ENCODE data around the gene SCUBE1. TPM values are rescaled to one million over a fixed set of nuclear protein-coding genes. Genes with fewer than 3 reads are reported as not detected.

SCUBE1 gene
- total and polyA plus RNA-seq, 7 experiments from 2014 or later = 0.11 to 0.27 (median 0.19) TPM; not detected in 4

DNA sequence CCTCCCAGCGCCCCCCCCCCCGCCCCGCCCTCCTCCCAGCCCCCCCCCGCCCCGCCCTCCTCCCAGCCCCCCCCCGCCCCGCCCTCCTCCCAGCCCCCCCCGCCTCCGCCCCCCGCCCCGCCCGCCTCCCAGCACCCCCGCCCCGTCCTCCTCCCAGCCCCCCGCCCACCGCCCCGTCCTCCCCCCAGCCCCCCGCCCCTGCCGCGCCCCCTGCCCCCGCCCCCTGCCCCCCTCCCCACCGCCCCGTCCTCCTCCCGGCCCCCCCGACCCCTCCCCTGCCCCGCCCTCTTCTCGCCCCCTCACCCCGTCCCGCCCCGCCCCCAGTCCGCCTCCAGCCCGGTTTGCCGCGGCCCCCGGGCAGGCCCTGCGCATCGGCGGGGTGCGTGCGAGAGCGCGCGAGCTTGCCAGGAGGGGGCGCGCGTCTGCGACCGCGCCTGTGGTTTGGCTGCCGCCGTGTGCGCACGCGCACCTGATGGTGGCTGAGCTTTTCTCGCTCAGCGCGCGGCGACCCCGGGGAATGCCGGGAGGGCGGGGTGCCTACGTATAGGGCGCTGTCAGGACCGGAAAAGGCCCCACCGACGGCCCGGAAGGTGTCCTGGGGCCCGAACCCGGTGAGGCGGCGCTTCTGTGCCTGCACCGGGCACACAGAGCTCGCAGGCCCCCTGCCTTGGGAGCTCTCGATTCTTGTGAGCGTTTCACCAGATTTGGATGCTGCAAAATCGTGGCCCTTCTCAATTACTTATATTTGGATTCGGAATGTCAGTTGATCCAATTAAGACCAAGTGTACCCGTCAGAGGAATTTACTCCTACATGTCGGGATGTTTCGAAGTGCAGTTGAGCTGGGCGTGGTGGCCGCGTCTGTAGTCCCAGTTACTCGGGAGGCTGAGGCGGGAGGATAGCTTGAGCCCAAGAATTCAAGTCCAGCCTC lies 155.7 kb downstream of the SCUBE1 start:
- Histone ChIP-seq H3K36me3 (ENCODE audit: control insufficient read depth in 2 of 3, insufficient read depth in 3 of 3, low read length in 3 of 3) (peaks cover 0 to 4% (median 0%) of the 10 kb centered on the region in 3 experiments), H3K9me3 (ENCODE audit: control insufficient read depth in 2 of 3, low read length in 3 of 3) (no peaks in the 10 kb centered on the region), H3K4me1 (ENCODE audit: control insufficient read depth in 2 of 2, insufficient read depth in 2 of 2, low read length in 2 of 2) (peaks cover 18% of the 10 kb centered on the region in 2 donors), H3K27ac (ENCODE audit: low read depth, low read length) (peak overlapping the region; percentile 91), H3K4me3 (ENCODE audit: low read length) (peak overlapping the region; percentile 65), H3K27me3 (ENCODE audit: control insufficient read depth in 2 of 2, insufficient read depth in 2 of 2, low read length in 2 of 2) (no peaks in the 10 kb centered on the region)
- POLR2A ChIA-PET = interaction anchor here (0.8 to 2.2 kb wide), 7 partner anchors 24 to 329 kb away, joined by 3 to 18 read pairs (median 5); partner anchors contain the start of genes MCAT and TSPO
- peak; percentile 93 to 98 (median 97) for DNase-seq
- ATAC-seq = peak; percentile 94
- Mint-ChIP-seq H3K27ac (peak overlapping the region; percentile 94 to 99 (median 98)), H3K4me3 (peak overlapping the region; percentile 75 to 89 (median 86)), H3K4me1 (peaks cover 5 to 36% (median 24%) of the 10 kb centered on the region in 7 donors), H3K36me3 (peaks cover 0 to 12% (median 0%) of the 10 kb centered on the region in 5 donors), H3K9me3 (peaks cover 0 to 10% (median 3%) of the 10 kb centered on the region in 11 donors), H3K27me3 (peaks cover 0 to 15% (median 0%) of the 10 kb centered on the region in 5 donors)
- CTCF ChIA-PET = interaction anchor here (1.0 to 1.7 kb wide), 2 partner anchors 43 to 76 kb away, joined by 4 to 5 read pairs; no protein-coding TSS in a partner anchor
- intact Hi-C loops (cut with micrococcal nuclease) = loop anchor here (1.0 to 10.0 kb wide), 12 partner anchors 35 to 625 kb away; partner anchors contain the start of genes ARFGAP3 (in 2 of the 2), MCAT (in 2 of the 2), EFCAB6 (in 1 of the 2) and PACSIN2 (in 1 of the 2)

- peaks cover 18% of the 10 kb centered on the region in 2 donors for H3K4me1 ChIP-seq (ENCODE audit: control insufficient read depth in 2 of 2, insufficient read depth in 2 of 2, low read length in 2 of 2)
- H3K4me1 Mint-ChIP-seq = peaks cover 5 to 36% (median 24%) of the 10 kb centered on the region in 7 donors
- H3K36me3 ChIP-seq (ENCODE audit: control insufficient read depth in 2 of 3, insufficient read depth in 3 of 3, low read length in 3 of 3) = peaks cover 0 to 6% (median 0%) of the 10 kb centered on the region in 3 experiments
- ChIA-PET POLR2A (interaction anchor here (1.2 to 2.2 kb wide), 4 partner anchors 24 to 328 kb away, joined by 5 to 18 read pairs (median 11); partner anchors contain the start of genes MCAT and TSPO), CTCF (interaction anchor here (1.7 kb wide), 1 partner anchor 43 kb away, joined by 5 read pairs; no protein-coding TSS in a partner anchor)
- intact Hi-C loops (cut with micrococcal nuclease) = loop anchor here (1.0 to 10.0 kb wide), 12 partner anchors 34 to 626 kb away; partner anchors contain the start of genes ARFGAP3 (in 2 of the 2), MCAT (in 2 of the 2), EFCAB6 (in 1 of the 2) and PACSIN2 (in 1 of the 2)
- H3K9me3 ChIP-seq (ENCODE audit: control insufficient read depth in 2 of 3, low read length in 3 of 3) = no peaks in the 10 kb centered on the region
- H3K27ac Mint-ChIP-seq = peak within 1 kb of the TSS; percentile 94 to 99 (median 98)
- H3K27me3 ChIP-seq (ENCODE audit: control insufficient read depth in 2 of 2, insufficient read depth in 2 of 2, low read length in 2 of 2) = no peaks in the 10 kb centered on the region
- H3K27ac ChIP-seq (ENCODE audit: low read depth, low read length) = peak within 1 kb of the TSS; percentile 91
- peak; percentile 53 to 76 (median 62) for DNase-seq
- peaks cover 0 to 7% (median 2%) of the 10 kb centered on the region in 11 donors for H3K9me3 Mint-ChIP-seq
- H3K4me3 ChIP-seq (ENCODE audit: low read length) = peak within 1 kb of the TSS; percentile 65
- peak; percentile 60 for ATAC-seq
- H3K36me3 Mint-ChIP-seq = peaks cover 0 to 12% (median 0%) of the 10 kb centered on the region in 5 donors
- peak within 1 kb of the TSS; percentile 75 to 89 (median 86) for H3K4me3 Mint-ChIP-seq
- peaks cover 0 to 10% (median 0%) of the 10 kb centered on the region in 5 donors for H3K27me3 Mint-ChIP-seq
These were observed 156.7 kb downstream of the SCUBE1 start, which contains the start of gene TTLL12 for GRCh38 chr22:43186272-43187170. TTLL12 (minus strand) TSS chr22:43187134; CDS start chr22:43187069, 65 bp downstream.

- H3K27ac ChIP-seq (ENCODE audit: low read depth, low read length) = peak overlapping the region; percentile 78
- ChIA-PET POLR2A (interaction anchor here (2.2 kb wide), 1 partner anchor 34 kb away, joined by 17 read pairs; the partner anchor contains the start of gene TSPO), CTCF (no interaction called here)
- intact Hi-C loops (cut with micrococcal nuclease) = loop anchor here (2.0 to 10.0 kb wide), 5 partner anchors 33 to 626 kb away; partner anchors contain the start of genes ARFGAP3 (in 1 of the 2) and EFCAB6 (in 1 of the 2)
- peak overlapping the region; percentile 59 to 83 (median 70) for H3K4me3 Mint-ChIP-seq
- H3K4me3 ChIP-seq (ENCODE audit: low read length) = peak overlapping the region; percentile 65
- H3K27me3 ChIP-seq (ENCODE audit: control insufficient read depth in 2 of 2, insufficient read depth in 2 of 2, low read length in 2 of 2) = no peaks in the 10 kb centered on the region
- ATAC-seq (no peak), DNase-seq (no peak)
- H3K4me1 ChIP-seq (ENCODE audit: control insufficient read depth in 2 of 2, insufficient read depth in 2 of 2, low read length in 2 of 2) = peaks cover 18% of the 10 kb centered on the region in 2 donors
- H3K9me3 Mint-ChIP-seq = peaks cover 0 to 4% (median 0%) of the 10 kb centered on the region in 11 donors
- H3K4me1 Mint-ChIP-seq = peaks cover 5 to 36% (median 24%) of the 10 kb centered on the region in 7 donors
- peaks cover 0 to 8% (median 0%) of the 10 kb centered on the region in 5 donors for H3K36me3 Mint-ChIP-seq
- peak overlapping the region in 7 of 9 donors; percentile 10 to 65 (median 33) for H3K27ac Mint-ChIP-seq
- H3K36me3 ChIP-seq (ENCODE audit: control insufficient read depth in 2 of 3, insufficient read depth in 3 of 3, low read length in 3 of 3) = peaks cover 0 to 7% (median 0%) of the 10 kb centered on the region in 3 experiments
- peaks cover 0 to 4% (median 0%) of the 10 kb centered on the region in 5 donors for H3K27me3 Mint-ChIP-seq
- no peaks in the 10 kb centered on the region for H3K9me3 ChIP-seq (ENCODE audit: control insufficient read depth in 2 of 3, low read length in 3 of 3)
These were observed 157.3 kb downstream of the SCUBE1 start for GRCh38 chr22:43185860-43186261.

DNA sequence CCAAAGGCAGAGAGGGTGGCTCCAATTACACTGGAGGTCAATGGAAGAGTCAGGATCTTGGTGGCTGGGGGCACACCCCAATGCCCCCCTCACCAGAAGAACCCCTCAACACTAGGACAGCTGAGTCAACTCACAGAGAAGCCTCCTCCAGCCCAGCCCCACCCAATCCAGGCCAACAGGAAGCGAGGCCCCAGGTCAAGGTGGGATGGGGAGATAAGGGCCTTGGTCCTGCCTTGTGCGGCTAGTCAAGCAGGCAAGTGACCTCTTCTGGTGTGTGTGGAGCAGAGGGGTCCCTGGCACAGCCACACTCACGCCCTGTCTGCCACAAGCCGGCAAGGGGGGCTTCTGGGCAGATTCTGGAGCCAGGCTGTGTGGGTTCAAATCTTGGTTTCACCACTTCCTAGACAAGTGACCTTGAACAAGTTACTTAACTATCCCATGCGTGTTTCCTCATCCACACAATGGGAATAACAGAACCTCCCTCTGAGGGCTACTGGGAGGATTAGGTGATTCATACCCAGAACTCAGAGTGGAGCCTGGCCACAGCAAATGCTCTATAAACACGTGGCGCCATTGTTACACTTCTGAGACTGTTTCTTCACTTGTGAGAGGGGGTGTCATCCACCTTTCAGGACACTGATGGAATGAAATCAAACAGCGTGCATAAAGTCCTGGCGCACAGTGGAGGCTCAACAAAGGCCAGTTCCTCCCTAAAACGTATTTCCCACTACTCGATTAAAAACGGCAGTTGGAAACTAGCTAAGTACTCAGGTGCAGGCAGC lies 159.5 kb downstream of the SCUBE1 start:
- intact Hi-C loops (cut with micrococcal nuclease) = loop anchor here in 1 of 2 donors (10.0 kb wide), 1 partner anchor 81 kb away; no protein-coding TSS in a partner anchor
- no peaks in the 10 kb centered on the region for H3K27me3 Mint-ChIP-seq

DNA sequence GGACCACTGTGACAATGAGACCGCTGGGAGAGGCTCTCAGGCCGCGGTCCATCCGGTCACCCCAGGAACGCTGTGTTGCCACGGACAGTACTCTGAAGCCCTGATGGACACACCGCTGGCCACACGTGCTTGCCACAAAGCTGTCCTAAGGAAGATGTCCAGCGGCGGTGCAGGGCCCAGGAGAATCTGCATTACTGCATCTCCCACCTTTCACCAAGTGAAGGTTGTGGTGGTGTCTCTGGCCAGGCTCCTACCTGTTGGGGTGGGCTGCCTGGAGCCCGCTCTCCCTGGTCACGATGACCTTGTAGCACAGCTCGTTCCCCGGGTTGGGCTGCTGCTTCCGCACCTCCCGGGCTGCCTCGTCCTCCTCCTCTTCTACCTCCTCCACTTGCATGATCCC lies 160.4 kb downstream of the SCUBE1 start:
- ChIA-PET POLR2A (no interaction called here), CTCF (no interaction called here)
- Histone ChIP-seq H3K4me3 (ENCODE audit: low read length) (no peak overlapping the region), H3K27ac (ENCODE audit: low read depth, low read length) (no peak overlapping the region), H3K27me3 (ENCODE audit: control insufficient read depth in 2 of 2, insufficient read depth in 2 of 2, low read length in 2 of 2) (no peaks in the 10 kb centered on the region), H3K4me1 (ENCODE audit: control insufficient read depth in 2 of 2, insufficient read depth in 2 of 2, low read length in 2 of 2) (peaks cover 11 to 13% of the 10 kb centered on the region in 2 donors), H3K9me3 (ENCODE audit: control insufficient read depth in 2 of 3, low read length in 3 of 3) (no peaks in the 10 kb centered on the region), H3K36me3 (ENCODE audit: control insufficient read depth in 2 of 3, insufficient read depth in 3 of 3, low read length in 3 of 3) (peaks cover 0 to 32% (median 3%) of the 10 kb centered on the region in 3 experiments)
- Mint-ChIP-seq H3K27me3 (no peaks in the 10 kb centered on the region), H3K27ac (peak overlapping the region in 1 of 9 donors; percentile 53), H3K4me1 (peaks cover 5 to 24% (median 19%) of the 10 kb centered on the region in 7 donors), H3K4me3 (no peak overlapping the region), H3K9me3 (peaks cover 0 to 3% (median 0%) of the 10 kb centered on the region in 11 donors), H3K36me3 (peaks cover 0 to 22% (median 4%) of the 10 kb centered on the region in 5 donors)
- DNase-seq (no peak), ATAC-seq (no peak)
- intact Hi-C loops (cut with micrococcal nuclease) = loop anchor here in 1 of 2 donors (10.0 kb wide), 1 partner anchor 82 kb away; no protein-coding TSS in a partner anchor

More for the DNA sequence above, 159.5 kb downstream of the SCUBE1 start:
- H3K4me1 ChIP-seq (ENCODE audit: control insufficient read depth in 2 of 2, insufficient read depth in 2 of 2, low read length in 2 of 2) = peaks cover 18% of the 10 kb centered on the region in 2 donors
- no peaks in the 10 kb centered on the region for H3K9me3 ChIP-seq (ENCODE audit: control insufficient read depth in 2 of 3, low read length in 3 of 3)
- POLR2A ChIA-PET = interaction anchor here (1.0 kb wide), 1 partner anchor 21 kb away, joined by 4 read pairs; no protein-coding TSS in a partner anchor
- peaks cover 0 to 29% (median 3%) of the 10 kb centered on the region in 3 experiments for H3K36me3 ChIP-seq (ENCODE audit: control insufficient read depth in 2 of 3, insufficient read depth in 3 of 3, low read length in 3 of 3)
- Mint-ChIP-seq H3K36me3 (peaks cover 0 to 20% (median 2%) of the 10 kb centered on the region in 5 donors), H3K9me3 (peaks cover 0 to 3% (median 0%) of the 10 kb centered on the region in 11 donors), H3K4me1 (peaks cover 5 to 30% (median 23%) of the 10 kb centered on the region in 7 donors), H3K4me3 (peak overlapping the region in 4 of 10 donors; percentile 1 to 78 (median 51)), H3K27ac (peak overlapping the region in 4 of 9 donors; percentile 5 to 60 (median 15))
- H3K4me3 ChIP-seq (ENCODE audit: low read length) = no peak overlapping the region
- DNase-seq = no peak
- H3K27me3 ChIP-seq (ENCODE audit: control insufficient read depth in 2 of 2, insufficient read depth in 2 of 2, low read length in 2 of 2) = no peaks in the 10 kb centered on the region
- H3K27ac ChIP-seq (ENCODE audit: low read depth, low read length) = no peak overlapping the region
- no peak for ATAC-seq
- CTCF ChIA-PET = no interaction called here

Data from naive thymus-derived CD4-positive, alpha-beta T cell (primary cell).